Stimulated activated CD4-positive, alpha-beta T cell treated with anti-CD3 and anti-CD28 coated beads, Interleukin-1b, Interleukin-23, amount 100 ng/mL, for 24 hours (primary cell): ENCODE measurements around the gene HOXC10.

Source experiments
- DNase-seq, 4 experiments: peaks; one replicate each; pipeline ENCODE4 v3.0.0-alpha.2; 2020; ENCODE audit warnings: low read depth in 4 of 4, low spot score in 1 of 4

The HOXC10 gene

DNA sequence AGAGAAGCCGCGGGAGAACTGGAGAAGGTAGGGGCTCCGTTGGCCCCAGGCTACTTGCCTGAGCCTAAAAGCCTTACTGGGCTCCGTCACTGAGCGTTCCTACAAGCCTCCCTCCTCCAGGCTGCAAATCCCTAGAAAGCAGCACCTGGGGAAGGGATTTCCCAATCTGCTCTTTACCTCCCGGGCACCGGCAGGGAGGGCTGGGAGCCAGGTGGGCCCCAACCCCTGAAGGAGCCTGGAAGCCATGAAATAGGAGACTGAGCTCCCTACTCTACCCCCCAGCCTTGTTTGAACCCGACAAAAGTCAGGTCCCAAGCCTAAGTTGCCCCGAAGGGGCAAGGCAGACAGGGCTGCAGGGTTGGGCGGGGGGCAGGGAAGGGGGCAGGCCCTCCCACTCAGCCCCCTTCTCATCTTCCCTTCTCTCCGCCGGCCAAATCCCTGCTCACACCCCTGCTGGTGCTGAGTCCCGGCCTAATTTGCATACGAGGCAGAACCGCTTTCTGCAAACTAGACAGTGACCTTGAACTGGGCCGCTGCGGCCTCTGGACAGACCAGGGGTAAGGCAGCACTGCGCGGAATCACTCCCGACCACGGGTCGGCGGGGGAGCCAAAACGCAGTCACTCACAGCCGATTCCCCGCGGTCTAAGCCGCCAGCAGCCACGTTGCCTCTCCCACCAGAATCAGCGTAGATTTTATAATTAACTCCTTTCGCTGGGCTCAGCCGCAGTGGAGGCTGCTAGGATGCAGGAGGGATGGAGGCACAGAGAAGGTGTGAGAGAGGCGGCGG lies 34.0 kb upstream of the HOXC10 start:
- DNase-seq: no peak

DNA sequence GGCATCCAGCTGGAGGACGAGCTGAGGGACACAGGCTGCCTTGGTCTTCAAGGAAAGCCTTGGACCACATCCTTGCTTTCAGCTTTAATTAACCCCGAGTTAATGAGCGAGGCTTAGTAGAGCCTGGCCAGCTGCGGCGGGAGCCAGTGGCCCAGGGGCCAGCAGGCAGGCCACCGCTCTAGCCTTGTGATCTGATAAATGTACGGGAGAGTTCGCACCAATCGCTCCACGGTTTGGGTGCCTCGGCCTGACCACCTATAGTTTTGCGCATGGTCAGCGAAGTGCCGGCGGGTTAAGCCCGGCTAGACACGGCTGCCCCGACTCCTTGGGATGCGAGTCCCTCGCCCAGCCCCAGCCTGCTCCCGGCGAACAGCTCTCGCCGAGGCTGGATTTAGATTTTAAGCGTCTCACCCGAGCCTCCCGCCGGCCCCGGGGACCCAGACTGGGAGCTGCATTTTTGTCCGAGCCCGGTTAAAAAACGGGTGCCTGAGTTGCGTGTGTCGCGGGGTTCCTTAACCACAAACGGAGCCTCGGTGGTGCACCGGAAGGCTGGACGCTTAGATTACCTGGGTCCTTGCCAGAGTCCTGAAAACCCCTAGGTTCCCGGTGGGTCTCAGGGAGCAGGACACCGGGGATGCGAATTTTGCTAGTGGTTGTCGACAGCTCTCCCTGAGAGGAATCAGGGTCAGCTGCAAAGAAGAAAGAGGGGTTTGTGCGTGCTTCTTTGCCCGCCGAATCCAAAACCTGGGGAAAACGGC lies 33.2 kb upstream of the HOXC10 start:
- DNase-seq: no peak

DNA sequence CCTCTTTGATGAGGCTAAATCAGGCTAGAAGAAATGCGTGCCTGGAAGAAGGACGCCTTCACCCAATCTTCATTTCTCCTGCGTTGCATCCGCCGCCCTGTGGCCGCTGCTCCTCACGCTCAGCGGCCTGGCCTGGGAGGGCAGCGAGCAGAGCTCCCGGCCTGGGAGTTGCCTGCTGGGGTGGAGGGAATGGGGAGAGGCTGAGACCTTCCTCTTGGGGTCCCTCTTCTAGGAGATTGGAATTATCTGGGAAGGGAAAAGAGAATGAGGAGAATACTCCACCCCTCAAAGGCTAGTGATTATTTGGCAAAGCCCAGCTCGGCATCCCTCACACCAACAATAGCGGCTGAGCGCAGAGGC lies 32.6 kb upstream of the HOXC10 start:
- DNase-seq: no peak

DNA sequence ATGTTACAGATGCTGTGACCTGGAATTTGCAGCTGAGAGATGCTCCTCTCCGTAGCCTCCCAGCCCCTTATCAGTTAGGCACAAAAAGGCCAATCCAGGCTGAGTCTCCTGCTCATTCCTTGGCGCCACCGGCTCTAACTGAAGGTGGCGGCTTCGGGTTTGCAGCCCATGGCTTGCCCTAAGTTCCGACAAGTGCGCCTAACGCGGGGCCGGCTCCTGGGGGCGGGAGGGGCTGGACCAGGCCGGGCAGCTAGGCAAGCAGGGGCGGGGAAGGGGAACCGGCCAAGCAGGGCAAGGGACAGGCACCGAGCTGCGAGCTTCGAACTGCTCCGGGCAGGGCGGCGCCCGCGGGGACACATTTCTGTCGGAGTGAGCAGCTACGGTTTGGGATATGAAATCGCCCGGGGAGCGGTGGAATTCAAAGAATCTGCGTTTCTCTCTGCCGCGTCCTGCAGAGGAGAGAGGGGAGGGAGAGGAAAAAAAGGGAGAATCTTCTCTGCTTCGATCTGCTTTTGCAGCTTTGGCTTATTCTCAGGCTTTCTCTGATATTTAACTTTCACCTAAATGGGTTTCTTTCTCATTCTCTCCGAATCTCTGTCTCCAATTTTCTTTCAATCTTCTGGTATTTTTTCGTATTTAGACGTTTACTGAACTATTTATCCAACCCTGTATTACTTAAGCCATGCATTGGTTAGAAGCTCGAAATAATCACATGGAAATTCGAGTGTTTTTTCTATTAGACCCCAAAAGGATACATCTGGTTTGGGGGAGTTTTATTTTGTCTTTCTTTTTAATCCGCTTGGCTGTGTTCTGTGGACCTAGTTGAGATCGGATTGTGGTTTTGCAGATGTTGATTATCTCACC lies 31.8 kb upstream of the HOXC10 start:
- DNase-seq: no peak

- DNase-seq: no peak
Measured at GRCh38 chr12:53953831-53954693, 30.9 kb upstream of the HOXC10 start.

- DNase-seq: no peak
Measured at GRCh38 chr12:53954694-53955035, 30.3 kb upstream of the HOXC10 start, which contains the start of gene HOXC12. Gene HOXC12 (plus strand): TSS chr12:53954903. CDS start chr12:53954930, 27 bp downstream.

DNA sequence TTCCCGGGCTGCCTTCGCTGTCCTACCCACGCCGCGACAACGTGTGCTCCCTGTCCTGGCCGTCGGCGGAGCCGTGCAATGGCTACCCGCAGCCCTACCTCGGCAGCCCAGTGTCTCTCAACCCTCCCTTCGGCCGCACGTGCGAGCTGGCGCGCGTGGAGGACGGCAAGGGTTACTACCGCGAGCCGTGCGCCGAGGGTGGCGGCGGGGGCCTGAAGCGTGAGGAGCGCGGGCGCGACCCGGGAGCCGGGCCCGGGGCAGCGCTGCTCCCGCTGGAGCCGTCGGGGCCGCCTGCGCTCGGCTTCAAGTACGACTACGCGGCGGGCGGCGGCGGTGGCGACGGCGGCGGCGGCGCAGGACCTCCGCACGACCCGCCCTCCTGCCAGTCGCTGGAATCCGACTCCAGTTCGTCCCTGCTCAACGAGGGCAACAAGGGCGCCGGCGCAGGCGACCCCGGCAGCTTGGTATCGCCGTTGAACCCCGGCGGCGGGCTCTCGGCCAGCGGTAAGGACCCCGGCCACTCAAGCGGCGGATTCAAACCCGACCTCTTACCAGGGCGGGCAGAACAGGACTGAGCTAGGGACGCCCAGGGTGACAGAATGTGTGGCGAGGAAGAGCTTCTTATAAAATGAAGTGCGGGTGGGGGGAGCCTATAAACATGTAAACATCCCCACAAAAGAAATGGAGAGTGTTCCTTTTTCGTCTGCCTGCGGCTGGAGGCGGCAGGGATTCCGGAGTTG lies 29.7 kb upstream of the HOXC10 start:
- no peak for DNase-seq

GRCh38 chr12:53955776-53956250 lies 29.1 kb upstream of the HOXC10 start:
- DNase-seq: no peak

GRCh38 chr12:53956251-53956887 lies 28.6 kb upstream of the HOXC10 start:
- DNase-seq: no peak

DNA sequence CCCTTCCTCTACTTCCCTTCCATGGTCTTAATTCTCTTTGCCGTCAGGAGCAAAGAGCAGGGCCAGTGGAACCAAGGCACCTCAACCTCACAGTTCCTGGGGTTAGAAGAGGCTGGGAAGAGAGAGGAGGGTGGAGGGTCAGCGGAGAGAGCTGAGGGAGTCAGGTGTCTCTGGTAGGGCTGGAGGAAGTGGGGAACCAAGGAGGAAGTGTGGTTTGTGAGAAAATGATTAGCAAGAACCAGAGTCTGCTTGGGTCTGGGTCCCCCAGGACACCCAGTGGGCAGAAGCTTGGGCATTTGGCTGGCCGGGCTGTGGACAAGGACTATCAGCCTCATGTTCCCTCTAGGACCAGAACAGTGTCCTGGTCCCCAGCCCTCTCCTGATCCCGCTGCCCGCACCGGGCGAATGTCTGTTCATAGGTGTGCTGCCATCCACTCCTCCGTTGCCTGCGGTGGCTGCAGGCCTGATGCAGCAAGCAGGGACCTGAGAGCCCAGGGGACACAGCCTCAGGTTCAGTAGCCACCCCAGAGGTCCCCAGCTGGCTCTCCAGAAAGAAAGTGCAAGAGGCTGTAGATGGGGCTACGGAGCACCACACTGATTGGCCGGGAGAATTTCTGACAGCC lies 27.9 kb upstream of the HOXC10 start:
- DNase-seq: no peak

DNA sequence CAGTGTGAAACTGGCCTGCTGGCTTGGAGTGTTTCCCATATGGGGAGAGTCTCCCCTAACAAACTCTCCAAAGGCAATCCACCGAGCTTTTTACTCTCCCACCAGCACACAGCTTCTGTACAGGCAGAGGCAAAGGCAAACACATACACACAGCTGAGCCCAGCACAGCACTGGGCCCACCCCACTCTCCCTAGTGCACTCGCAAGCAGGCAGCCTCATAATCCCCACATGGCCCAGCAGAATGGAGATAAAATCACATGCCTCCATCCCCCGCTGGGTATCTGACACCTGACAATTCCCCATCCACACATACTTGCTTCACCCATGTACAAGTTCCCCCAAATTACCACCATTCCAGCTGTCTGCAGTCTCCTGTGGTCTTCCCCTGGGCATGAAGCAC lies 26.8 kb upstream of the HOXC10 start:
- no peak for DNase-seq

DNA sequence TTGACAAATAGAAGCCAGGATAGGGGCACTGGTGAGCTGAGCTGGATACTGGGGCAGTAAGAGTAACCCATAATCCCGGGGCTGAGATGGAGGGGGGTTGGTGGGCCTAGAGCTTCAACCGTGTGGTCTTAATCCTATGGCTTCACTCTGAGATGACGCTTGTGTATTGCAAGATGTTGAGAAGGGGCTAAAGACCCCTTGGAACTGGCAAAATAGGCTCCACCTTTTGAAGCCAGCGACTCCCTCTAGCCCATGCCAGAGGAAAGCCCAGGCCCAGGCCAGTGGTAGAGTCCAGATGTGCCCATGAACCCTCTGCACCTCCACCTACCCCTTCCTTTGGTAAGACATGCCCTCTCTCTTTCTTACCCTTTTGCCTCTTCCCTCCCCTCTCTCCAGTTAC lies 25.6 kb upstream of the HOXC10 start:
- no peak for DNase-seq

DNA sequence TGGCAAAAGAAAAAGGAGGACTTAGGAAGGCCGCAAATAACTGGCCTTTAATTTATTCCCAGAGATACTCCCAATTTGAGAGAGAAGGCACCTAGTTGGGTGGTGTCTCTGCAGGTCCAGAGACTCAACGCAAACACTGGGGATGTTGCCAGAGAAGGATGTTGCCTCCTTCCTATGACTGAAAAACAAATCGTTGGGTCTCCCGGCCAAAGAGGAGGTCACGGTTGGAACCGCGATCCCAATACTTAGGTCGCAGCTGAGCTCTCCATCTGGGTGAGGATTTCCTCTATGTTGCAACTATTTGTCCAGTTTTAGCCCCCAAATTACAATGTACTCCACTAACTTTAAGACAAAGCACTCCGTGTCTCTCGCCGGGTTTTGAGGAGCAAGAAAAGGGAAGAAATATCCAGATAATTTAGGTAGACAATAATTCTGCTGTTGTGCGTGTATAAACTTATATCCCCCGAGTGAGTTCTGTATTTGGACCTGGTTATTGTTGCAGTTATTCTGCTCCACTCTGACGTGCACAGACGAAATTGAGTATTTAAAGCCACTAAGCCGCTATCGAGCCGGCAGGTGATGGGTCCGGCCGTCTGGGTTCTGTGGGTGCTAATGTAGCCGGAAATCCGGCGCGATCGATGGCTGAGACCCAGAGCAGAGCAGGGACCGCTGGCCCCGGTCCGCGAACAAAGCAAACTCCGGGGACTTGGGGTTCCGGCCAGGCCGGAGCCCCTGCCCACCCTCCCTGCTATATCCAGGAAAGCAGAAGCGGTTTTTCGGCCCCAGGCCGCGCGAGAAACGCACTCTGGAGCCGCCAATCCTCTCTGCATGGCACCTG lies 24.5 kb upstream of the HOXC10 start:
- DNase-seq: no peak

DNA sequence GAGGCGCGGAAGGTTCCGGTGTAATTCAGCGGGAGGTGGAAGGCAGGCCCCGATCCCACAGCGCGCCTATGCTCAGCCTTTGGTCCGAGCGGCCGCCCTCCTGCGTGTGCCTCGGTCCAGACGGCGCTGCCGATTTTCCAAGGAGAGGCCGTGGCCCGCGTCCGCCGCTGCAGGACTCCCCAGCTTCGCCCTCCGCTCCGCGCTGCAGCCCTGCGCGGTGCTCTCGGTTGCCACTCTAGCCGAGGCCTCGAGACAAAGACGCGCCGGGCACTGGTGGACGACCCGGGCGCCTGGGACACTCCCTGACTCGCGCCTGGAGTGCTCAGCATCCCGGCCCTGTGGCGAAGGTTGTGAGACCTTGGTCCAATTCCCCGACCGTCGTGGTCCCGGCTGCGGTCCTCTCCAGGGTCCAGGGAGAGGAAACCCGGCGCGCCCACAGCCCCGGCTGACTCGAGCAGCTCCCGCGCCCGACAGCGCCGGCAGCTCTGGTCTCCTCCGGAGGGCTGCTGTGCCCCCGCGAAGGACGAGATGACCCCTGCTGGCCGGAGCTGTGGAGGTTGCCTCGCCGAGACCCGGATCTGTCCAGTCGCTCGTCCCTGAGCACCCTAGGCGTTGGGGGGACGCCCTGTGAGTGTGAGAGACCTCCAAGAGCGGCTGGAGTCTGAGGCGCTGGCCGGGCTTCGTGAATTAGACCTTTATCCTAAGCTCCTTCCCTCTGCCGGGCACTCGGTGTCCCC lies 23.8 kb upstream of the HOXC10 start:
- DNase-seq: no peak

DNA sequence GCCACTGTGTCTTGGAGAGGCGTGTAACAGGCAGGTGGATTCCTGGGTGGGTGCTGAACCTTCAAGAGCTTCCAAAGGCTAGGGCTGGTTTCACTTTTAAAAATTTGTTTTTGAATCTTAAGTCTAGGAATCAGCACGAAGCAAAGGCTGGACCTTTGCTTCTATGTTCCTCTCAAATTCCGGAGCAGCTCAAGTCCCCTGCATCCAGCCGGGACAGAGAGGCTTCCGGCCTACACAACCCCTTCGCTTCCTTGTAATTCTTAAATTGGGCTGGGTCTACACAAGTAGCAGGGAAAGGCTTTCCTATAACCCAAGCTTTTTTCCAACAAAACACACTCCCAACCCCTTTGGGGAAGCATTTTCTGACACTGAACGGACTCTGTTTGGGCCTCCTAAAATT lies 21.9 kb upstream of the HOXC10 start:
- DNase-seq: no peak

- no peak for DNase-seq
Measured at GRCh38 chr12:53963434-53964314, 21.3 kb upstream of the HOXC10 start.

DNA sequence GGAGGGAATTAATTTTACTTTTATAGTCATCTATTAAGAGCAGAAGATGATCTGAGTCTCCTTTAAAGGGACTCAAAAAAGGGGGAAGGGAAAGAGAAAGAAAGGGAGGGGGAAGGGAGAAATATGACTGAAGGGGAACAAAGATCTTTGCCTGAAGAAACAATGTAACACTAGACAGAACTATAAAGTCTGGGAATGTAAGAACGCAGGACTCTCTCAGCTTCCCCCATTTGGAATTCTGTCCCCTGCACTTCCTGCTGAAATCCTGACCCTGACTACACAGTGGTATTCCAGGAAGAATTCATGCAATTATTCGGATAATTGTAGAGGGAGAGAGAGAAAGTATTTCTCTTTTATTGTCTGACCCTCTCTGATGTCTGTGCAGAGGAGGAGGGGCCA lies 20.6 kb upstream of the HOXC10 start:
- no peak for DNase-seq
